Measurements from ENCODE around the gene BMAL1.

BMAL1 gene

GRCh38 chr11:13347901-13348300 is 70.3 kb downstream of the BMAL1 start:
- no peaks in the 10 kb centered on the region for H3K79me2 ChIP-seq (ENCODE audit: insufficient read depth, low read length)
- no peaks in the 10 kb centered on the region for H3K9me2 ChIP-seq (ENCODE audit: low read depth, low read length)
- H3K4me2 ChIP-seq (ENCODE audit: low read length): no peak overlapping the region
- H4K20me1 ChIP-seq (ENCODE audit: insufficient read depth, low read length): no peaks in the 10 kb centered on the region
- TF ChIP-seq CTCF (IDR thresholded peaks at IDR 0.05; ENCODE audit: low read length) (no peak), EZH2 (IDR thresholded peaks at IDR 0.05; ENCODE audit: borderline replicate concordance, low read length) (no peak)
- H3K36me3 ChIP-seq (ENCODE audit: insufficient read depth, low read length): no peaks in the 10 kb centered on the region
- H3K27me3 ChIP-seq (ENCODE audit: insufficient read depth, low read length): no peaks in the 10 kb centered on the region
- no peaks in the 10 kb centered on the region for H3K9me3 ChIP-seq (ENCODE audit: low read length)
- H3K9ac ChIP-seq (ENCODE audit: low read length): no peak overlapping the region
- no peak overlapping the region for H3K4me3 ChIP-seq (ENCODE audit: low read depth, low read length, poor library complexity, severe bottlenecking)
- H3K4me1 ChIP-seq (ENCODE audit: insufficient read depth, low read length, severe bottlenecking): peaks cover 9% of the 10 kb centered on the region
- no peak overlapping the region for H3K27ac ChIP-seq (ENCODE audit: low read depth, low read length, poor library complexity, severe bottlenecking)
- H3F3A ChIP-seq (ENCODE audit: insufficient read depth, low read length): no peaks in the 10 kb centered on the region
- no peak overlapping the region for H2AFZ ChIP-seq (ENCODE audit: low read length)

GRCh38 chr11:13348305-13348704 is 70.7 kb downstream of the BMAL1 start:
- no peak overlapping the region for H3K4me2 ChIP-seq (ENCODE audit: low read length)
- H3K36me3 ChIP-seq (ENCODE audit: insufficient read depth, low read length): no peaks in the 10 kb centered on the region
- no peak for TF ChIP-seq EZH2 (IDR thresholded peaks at IDR 0.05; ENCODE audit: borderline replicate concordance, low read length)
- TF ChIP-seq CTCF (IDR thresholded peaks at IDR 0.05; ENCODE audit: low read length): no peak
- H3K9me2 ChIP-seq (ENCODE audit: low read depth, low read length): no peaks in the 10 kb centered on the region
- H3K79me2 ChIP-seq (ENCODE audit: insufficient read depth, low read length): no peaks in the 10 kb centered on the region
- no peaks in the 10 kb centered on the region for H3K27me3 ChIP-seq (ENCODE audit: insufficient read depth, low read length)
- H3F3A ChIP-seq (ENCODE audit: insufficient read depth, low read length): no peaks in the 10 kb centered on the region
- H3K9me3 ChIP-seq (ENCODE audit: low read length): no peaks in the 10 kb centered on the region
- no peaks in the 10 kb centered on the region for H4K20me1 ChIP-seq (ENCODE audit: insufficient read depth, low read length)
- H3K9ac ChIP-seq (ENCODE audit: low read length): no peak overlapping the region
- peaks cover 9% of the 10 kb centered on the region for H3K4me1 ChIP-seq (ENCODE audit: insufficient read depth, low read length, severe bottlenecking)
- no peak overlapping the region for H3K27ac ChIP-seq (ENCODE audit: low read depth, low read length, poor library complexity, severe bottlenecking)
- no peak overlapping the region for H3K4me3 ChIP-seq (ENCODE audit: low read depth, low read length, poor library complexity, severe bottlenecking)
- H2AFZ ChIP-seq (ENCODE audit: low read length): no peak overlapping the region

- Histone ChIP-seq H2AFZ (ENCODE audit: low read length) (no peak overlapping the region), H3K27me3 (ENCODE audit: insufficient read depth, low read length) (no peaks in the 10 kb centered on the region), H3K9me3 (ENCODE audit: low read length) (no peaks in the 10 kb centered on the region), H3K4me1 (ENCODE audit: insufficient read depth, low read length, severe bottlenecking) (peaks cover 9% of the 10 kb centered on the region), H3K36me3 (ENCODE audit: insufficient read depth, low read length) (no peaks in the 10 kb centered on the region), H3K9me2 (ENCODE audit: low read depth, low read length) (no peaks in the 10 kb centered on the region), H3K27ac (ENCODE audit: low read depth, low read length, poor library complexity, severe bottlenecking) (no peak overlapping the region), H4K20me1 (ENCODE audit: insufficient read depth, low read length) (no peaks in the 10 kb centered on the region), H3K79me2 (ENCODE audit: insufficient read depth, low read length) (no peaks in the 10 kb centered on the region), H3K4me2 (ENCODE audit: low read length) (no peak overlapping the region), H3K4me3 (ENCODE audit: low read depth, low read length, poor library complexity, severe bottlenecking) (no peak overlapping the region), H3F3A (ENCODE audit: insufficient read depth, low read length) (no peaks in the 10 kb centered on the region), H3K9ac (ENCODE audit: low read length) (no peak overlapping the region)
- TF ChIP-seq CTCF (IDR thresholded peaks at IDR 0.05; ENCODE audit: low read length) (no peak), EZH2 (IDR thresholded peaks at IDR 0.05; ENCODE audit: borderline replicate concordance, low read length) (no peak)
These were observed 71.5 kb downstream of the BMAL1 start for GRCh38 chr11:13349046-13349445.

Data from OCI-LY1 (cell line).